GM10266 (cell line): ENCODE results near the gene GRIFIN.
"Not testable (repeated sequence)": the region's sequence is repeated elsewhere in the genome, so short reads cannot be mapped to it uniquely, and the experiment has no call there.

Experiments used
- DNase-seq: peaks from one replicate; pipeline ENCODE4 v3.0.0; 2012; ENCODE audit errors: extremely low spot score
- CTCF ChIP-seq: IDR thresholded peaks from 2 replicates; pipeline ENCODE4 v1.5.1; 2012; ENCODE audit warnings: mild to moderate bottlenecking, low read depth; ENCODE audit not compliant: control insufficient read depth, insufficient read depth; ENCODE audit errors: missing control alignments

GRIFIN gene

GRCh38 chr7:2472739-2473138, 3.5 kb downstream of the GRIFIN start:
- no peak for DNase-seq
- TF ChIP-seq CTCF: no peak

- no peak for DNase-seq
- TF ChIP-seq CTCF: no peak
Observed at GRCh38 chr7:2471396-2471795, 4.8 kb downstream of the GRIFIN start.

- no peak for TF ChIP-seq CTCF
- DNase-seq: no peak
Observed at GRCh38 chr7:2471022-2471329, 5.2 kb downstream of the GRIFIN start.

- TF ChIP-seq CTCF: no peak
- DNase-seq: no peak
Observed at GRCh38 chr7:2470204-2471021, 5.8 kb downstream of the GRIFIN start.

DNA sequence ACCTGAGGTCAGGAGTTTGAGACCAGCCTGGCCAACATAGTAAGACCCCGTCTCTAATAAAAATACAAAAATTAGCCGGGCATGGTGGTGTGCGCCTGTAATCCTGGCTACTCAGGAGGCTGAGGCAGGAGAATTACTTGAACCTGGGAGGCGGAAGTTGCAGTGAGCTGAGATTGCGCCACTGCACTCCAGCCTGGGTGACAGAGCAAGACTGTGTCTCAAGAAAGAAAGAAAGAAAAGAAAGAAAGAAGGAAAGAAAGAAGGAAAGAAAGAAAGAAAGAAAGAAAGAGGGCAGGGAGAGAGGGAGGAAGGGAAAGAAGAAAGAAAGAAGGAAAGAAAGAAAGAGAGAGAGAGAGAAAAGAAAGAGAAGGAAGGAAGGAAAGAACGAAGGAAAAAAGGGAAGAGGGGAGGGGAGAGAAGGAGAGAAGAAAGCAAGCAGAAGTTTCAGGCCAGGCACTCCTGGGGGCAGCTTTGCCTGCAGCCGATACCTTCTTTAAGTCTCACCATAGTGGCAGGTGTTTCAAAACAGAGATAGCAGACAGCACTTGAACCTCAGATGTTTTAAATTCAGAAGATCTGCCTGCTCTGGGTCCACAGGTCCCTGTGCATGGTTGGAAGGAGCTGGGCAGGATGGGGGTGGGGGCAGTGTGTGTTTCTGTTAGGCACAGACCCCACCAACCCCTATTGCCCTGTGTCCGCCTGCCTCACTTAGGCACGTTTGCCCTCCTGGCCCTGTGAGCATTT, 6.6 kb downstream of the GRIFIN start:
- not testable (repeated sequence) for DNase-seq

DNA sequence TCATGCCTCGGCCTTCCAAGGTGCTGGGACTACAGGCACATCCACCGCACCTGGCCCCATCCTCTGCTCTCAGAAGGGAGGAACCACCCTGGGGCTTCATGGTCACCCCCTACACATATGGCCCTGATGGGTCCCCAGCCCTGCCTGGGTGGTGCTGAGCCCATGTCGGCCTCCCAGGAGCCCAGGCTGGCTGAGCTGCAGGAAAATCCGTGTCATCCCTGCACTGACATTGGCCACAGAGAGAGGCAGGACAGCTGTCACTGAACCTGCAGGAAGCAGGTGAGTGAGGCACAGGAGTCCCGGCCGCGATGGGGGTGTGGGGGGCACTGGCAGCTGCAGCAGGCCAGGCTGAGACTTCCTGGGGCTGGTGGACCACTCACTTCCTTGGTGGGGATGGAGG, 8.0 kb downstream of the GRIFIN start:
- no peak for TF ChIP-seq CTCF
- DNase-seq: no peak

DNA sequence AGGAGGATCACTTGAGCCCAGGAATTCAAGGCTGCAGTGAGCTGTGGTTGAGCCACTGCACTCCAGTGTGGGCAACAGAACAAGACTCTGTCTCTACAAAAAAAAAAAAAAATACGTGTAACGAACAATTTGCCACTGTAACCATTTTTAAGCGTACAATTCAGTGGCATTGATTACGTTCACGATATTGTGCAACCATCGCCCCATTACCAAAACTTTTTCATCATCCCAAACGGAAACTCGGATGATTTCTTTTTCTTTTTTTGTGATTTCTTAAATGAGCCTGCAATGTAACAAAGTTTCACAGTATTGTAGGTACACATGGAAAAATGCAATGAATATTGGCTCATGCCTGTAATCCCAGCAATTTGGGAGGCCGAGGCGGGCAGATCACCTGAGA, 9.5 kb downstream of the GRIFIN start:
- DNase-seq: no peak
- no peak for TF ChIP-seq CTCF
